BJ (cell line): Measurements from ENCODE around the gene TBXAS1. TPM values are rescaled to one million over a fixed set of nuclear protein-coding genes. Genes with fewer than 3 reads are reported as not detected.

Experiments
- CTCF ChIA-PET: fragments of 350-600 bp; formaldehyde crosslinking; extraction: SDS; loops from one replicate; lab custom pipeline; 2021; ENCODE audit warnings: antibody characterized with exemption, inconsistent platforms; lab: Yijun Ruan, JAX
- POLR2A ChIA-PET: fragments of 300-600 bp; sonication (Branson Sonifier 250); formaldehyde crosslinking; extraction: SDS; loops from one replicate; lab custom pipeline; 2021; ENCODE audit warnings: antibody characterized with exemption; lab: Charles Lee
- DNase-seq: peaks from one replicate; pipeline ENCODE4 v3.0.0-alpha.2; 2011; ENCODE audit warnings: low read depth
- H3K27me3 ChIP-seq: 2 replicates; pipeline ENCODE4 v1.6.0; 2011; ENCODE audit warnings: low read length; ENCODE audit not compliant: control insufficient read depth, insufficient read depth
- H3K36me3 ChIP-seq: 2 replicates; pipeline ENCODE4 v1.5.1; 2011; ENCODE audit warnings: low read length; ENCODE audit not compliant: control insufficient read depth, insufficient read depth
- H3K4me3 ChIP-seq: 2 replicates; pipeline ENCODE4 v1.5.1; 2011; ENCODE audit warnings: low read depth, mild to moderate bottlenecking, control low read depth, low read length
- CTCF ChIP-seq: IDR thresholded peaks from 2 replicates; pipeline ENCODE4 v1.5.1; 2011; ENCODE audit warnings: low read depth, mild to moderate bottlenecking, control low read depth, inconsistent platforms, low read length, moderate library complexity; ENCODE audit not compliant: insufficient read depth
- polyA plus RNA-seq: library from polyadenylated mRNA; depleted of rRNA; stranded (reverse); fragments of >200 nt; gene quantifications from 2 replicates; pipeline ENCODE4 v1.2.3, GENCODE V29; 2011

TBXAS1 gene
- polyA plus RNA-seq, 1 experiment, result 0.16 TPM

- TF ChIP-seq CTCF, result no peak
- Histone ChIP-seq H3K4me3 (no peak overlapping the region), H3K36me3 (no peaks in the 10 kb centered on the region), H3K27me3 (no peaks in the 10 kb centered on the region)
- DNase-seq, result no peak
- CTCF ChIA-PET, result no interaction called here
- POLR2A ChIA-PET, result interaction anchor here (0.5 to 0.6 kb wide), 2 partner anchors 54 to 1186 kb away, joined by 3 to 25 read pairs; no protein-coding TSS in a partner anchor
These were observed 229.5 kb downstream of the TBXAS1 start for GRCh38 chr7:140058517-140058916.

GRCh38 chr7:140059273-140060242 lies 230.5 kb downstream of the TBXAS1 start:
- H3K36me3 ChIP-seq, result no peaks in the 10 kb centered on the region
- no peaks in the 10 kb centered on the region for H3K27me3 ChIP-seq
- DNase-seq, result no peak
- ChIA-PET CTCF (no interaction called here), POLR2A (interaction anchor here (0.5 to 0.6 kb wide), 4 partner anchors 24 to 1187 kb away, joined by 3 to 25 read pairs (median 4); no protein-coding TSS in a partner anchor)
- no peak overlapping the region for H3K4me3 ChIP-seq
- TF ChIP-seq CTCF, result no peak

- H3K36me3 ChIP-seq, result no peaks in the 10 kb centered on the region
- no peak overlapping the region for H3K4me3 ChIP-seq
- no peak for DNase-seq
- ChIA-PET CTCF (no interaction called here), POLR2A (interaction anchor here (0.6 kb wide), 2 partner anchors 24 to 316 kb away, joined by 3 to 4 read pairs; no protein-coding TSS in a partner anchor)
- TF ChIP-seq CTCF, result no peak
- no peaks in the 10 kb centered on the region for H3K27me3 ChIP-seq
These were observed 231.2 kb downstream of the TBXAS1 start for GRCh38 chr7:140060243-140060630.

GRCh38 chr7:140060788-140061606 lies 231.9 kb downstream of the TBXAS1 start:
- CTCF ChIA-PET, result interaction anchor here (0.6 kb wide), 2 partner anchors 49 to 1001 kb away, joined by 3 read pairs; no protein-coding TSS in a partner anchor
- no peak overlapping the region for H3K4me3 ChIP-seq
- no peak for DNase-seq
- POLR2A ChIA-PET, result interaction anchor here (0.6 kb wide), 1 partner anchor 315 kb away, joined by 4 read pairs; no protein-coding TSS in a partner anchor
- no peaks in the 10 kb centered on the region for H3K36me3 ChIP-seq
- no peaks in the 10 kb centered on the region for H3K27me3 ChIP-seq
- no peak for TF ChIP-seq CTCF

- no peak for DNase-seq
- H3K27me3 ChIP-seq, result no peaks in the 10 kb centered on the region
- H3K4me3 ChIP-seq, result no peak overlapping the region
- ChIA-PET POLR2A (no interaction called here), CTCF (no interaction called here)
- no peak for TF ChIP-seq CTCF
- no peaks in the 10 kb centered on the region for H3K36me3 ChIP-seq
These were observed 232.5 kb downstream of the TBXAS1 start for GRCh38 chr7:140061607-140061930.
